NOMO-1 treated with dmso at 0.1 percent for 144 hours (cell line): ENCODE results near the gene GYPC.
"Not testable (repeated sequence)": the region's sequence is repeated elsewhere in the genome, so short reads cannot be mapped to it uniquely, and the experiment has no call there.

Experiments
- DNase-seq: peaks from one replicate; lab custom pipeline; 2025; ENCODE audit not compliant: unreplicated experiment; lab: John Stamatoyannopoulos, UW

GYPC gene

DNA sequence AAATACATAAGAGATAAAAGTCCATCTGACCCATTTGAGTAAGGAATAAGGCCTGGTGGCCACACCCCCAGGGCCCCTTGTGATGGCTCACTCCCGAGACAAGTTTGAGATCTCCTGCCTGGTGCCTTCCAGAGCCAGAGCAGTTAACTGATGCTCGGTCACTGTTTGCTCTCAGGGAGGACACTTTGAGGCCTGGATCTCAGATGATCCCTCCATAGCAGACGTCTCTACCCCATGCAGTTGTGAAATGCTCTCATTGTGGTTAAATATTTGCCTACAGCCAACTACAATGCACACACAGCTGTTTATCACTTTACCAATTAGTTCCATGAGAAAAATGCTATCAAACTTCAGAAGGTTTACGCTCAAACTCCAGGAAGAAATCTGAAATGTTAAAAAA lies 12.3 kb downstream of the GYPC start:
- DNase-seq: no peak

DNA sequence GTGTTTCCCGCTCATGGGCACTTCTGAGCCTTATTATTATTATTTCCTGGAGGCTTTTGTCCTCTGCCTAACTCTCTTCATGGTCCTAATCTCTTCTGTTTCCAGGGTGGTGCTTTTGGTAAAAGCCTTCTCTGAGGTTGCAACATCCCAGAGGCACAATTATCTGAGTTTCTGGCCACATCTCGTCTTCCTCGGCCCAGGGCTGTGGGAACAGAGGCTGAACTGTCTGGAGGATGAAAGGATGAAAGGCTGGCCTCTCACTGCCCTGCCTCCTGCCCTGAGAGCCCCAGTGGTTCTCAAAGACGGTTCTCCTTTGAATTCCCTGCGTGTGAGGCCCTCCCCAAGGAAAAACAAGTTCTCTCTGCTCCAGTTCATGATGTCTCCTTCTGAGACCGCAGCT lies 13.8 kb downstream of the GYPC start:
- DNase-seq: no peak

- no peak for DNase-seq
These were observed 15.5 kb downstream of the GYPC start for GRCh38 chr2:126671488-126671887.

DNA sequence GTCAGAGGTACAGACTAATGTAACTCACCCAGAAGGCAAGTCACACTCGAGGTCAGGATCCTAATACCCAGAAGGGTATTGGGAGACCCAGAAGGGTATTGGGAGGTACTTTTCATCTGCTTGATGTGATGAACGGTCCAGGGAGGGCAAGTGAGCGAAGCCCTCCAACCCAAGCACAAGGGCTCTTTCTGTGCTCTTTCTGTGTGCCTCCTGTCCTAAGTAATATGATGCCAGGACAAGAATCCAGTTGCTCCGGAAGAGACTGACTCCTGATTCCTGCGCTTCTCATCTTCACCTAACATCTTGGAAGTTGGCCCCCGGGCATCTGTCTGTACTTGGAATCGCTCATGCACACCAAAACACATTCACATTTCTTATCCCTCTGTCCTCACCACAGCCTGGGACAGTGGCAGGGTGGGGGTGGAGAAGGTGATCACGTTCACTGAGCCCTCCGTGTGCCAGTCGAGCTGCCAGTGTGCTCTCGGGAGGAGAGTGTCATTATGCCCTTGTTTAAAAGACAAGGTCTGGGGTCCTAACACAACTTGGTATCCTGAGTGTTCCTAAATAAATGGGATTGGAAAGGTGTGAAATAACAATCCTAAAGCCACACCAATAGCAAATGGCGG lies 17.1 kb downstream of the GYPC start:
- no peak for DNase-seq

GRCh38 chr2:126674075-126674744 lies 18.3 kb downstream of the GYPC start:
- DNase-seq: no peak

DNA sequence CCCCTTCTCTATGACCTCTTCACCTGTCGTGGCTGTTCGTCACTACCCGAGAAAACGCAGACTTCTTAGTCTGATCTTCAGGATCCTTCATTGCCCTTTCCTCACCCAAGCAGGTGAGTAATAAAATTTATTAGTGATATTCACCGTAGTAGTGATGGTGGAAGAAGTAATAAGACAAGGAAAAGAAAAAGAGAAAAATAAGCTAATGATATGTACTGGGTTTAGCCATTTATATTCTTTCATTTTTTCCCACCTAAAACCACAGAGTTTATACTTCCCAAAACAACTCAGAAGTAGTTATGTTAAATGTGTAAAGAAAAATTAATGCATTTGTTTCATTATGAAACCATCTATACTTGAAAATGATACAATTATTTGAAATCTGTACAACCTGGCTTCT lies 19.7 kb downstream of the GYPC start:
- no peak for DNase-seq

DNA sequence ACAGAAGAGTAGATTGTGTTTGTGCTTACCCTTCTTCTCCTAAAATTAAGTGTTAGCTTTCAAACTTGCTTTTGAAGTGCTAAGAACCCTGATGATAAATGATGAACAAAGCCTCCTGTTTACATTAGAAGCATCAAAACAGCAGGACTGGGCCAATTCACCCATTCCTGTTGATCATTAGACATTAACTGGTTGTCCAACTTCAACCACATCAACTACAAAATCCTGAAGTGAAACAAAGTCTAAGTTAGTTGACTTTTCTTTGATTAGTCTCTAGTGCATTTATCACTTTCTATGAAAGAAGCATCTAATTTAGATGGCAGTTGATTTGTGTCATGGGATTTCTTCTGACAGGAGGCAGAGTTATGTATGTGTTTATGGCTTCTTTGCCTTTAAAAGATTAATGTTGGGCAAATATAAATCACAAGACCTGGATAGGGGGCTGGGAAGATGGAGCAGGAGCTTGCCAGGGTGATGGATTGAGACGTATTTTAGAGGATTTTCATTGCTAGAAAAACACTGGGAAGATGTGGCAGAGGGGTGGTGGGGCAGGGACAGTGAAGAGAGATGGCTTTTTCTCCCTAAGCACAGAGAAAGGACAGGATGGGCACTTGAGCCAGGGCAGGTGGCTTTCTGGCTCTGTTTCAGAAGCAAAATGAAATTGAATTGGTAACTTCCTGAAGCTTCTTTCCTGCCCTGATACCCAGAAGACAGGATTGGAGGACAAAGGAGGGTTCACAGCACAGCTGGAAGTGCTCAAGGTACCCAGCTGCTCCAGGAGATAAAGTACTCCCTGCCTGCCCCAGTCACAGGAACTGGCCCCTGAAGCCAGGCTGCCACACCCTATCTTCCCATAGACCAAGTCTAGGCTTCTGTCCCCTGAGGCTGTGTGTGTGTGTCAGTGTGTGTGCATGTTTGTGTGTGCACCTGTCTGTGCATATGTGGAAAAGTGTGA lies 20.5 kb downstream of the GYPC start:
- no peak for DNase-seq

GRCh38 chr2:126677176-126677538 lies 21.2 kb downstream of the GYPC start:
- no peak for DNase-seq

DNA sequence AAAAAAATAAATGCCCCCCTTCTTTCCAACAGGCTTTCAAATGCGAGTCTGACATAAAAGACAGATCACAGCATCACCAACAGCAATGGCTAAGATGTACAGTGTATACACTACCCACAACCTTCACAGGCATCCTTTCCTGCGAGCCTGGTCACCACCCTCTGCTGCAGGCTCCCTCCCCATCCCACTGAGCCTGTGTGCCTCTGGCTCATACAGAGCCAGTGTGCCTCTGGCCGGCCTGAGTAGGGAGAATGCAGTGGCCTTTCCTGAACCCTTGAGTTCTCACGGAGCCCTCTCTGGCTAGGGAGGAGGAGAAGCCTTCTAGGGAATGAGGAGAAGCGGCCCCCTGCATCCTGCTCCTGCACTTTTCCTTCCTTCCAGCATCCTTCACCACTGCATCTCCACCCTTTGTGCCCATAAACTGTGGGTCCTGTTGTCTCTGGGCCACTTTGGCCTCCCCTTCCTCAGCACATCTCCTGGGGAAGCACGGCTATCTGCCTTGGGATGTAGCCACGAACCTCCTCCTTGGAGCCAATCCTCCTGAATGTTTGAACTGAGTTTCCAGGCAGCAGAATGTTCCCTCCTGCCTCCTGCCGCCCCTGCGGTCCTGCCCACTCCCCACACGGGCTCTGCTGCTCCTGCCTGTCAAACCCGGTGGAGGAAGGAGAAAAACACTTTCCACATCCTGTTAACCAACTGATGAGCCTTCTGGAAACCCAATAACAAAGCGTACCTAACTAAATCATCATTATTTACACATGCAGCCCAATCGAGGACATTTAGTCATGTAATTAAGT lies 22.5 kb downstream of the GYPC start:
- no peak for DNase-seq

- DNase-seq: no peak
These were observed 23.2 kb downstream of the GYPC start for GRCh38 chr2:126679094-126679713.

DNA sequence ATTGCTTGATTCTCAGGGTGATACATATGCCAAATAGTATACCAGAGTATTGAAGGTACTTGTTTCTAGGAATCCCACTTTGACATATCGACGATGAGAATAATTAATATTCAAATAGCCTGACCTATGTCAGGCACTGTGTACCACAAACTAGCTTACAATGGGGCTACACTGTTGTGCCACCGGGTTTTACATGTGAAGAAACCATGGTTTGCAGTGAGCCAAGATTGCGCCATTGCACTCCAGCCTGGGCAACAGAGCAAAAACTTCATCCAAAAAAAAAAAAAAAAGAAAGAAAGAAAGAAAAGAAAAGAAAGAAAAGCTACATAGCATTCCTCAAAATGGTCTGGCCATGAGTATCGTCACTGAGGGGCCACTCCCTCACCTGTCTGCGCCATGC lies 25.5 kb downstream of the GYPC start:
- no peak for DNase-seq

GRCh38 chr2:126685629-126686028 lies 29.7 kb downstream of the GYPC start:
- DNase-seq: no peak

DNA sequence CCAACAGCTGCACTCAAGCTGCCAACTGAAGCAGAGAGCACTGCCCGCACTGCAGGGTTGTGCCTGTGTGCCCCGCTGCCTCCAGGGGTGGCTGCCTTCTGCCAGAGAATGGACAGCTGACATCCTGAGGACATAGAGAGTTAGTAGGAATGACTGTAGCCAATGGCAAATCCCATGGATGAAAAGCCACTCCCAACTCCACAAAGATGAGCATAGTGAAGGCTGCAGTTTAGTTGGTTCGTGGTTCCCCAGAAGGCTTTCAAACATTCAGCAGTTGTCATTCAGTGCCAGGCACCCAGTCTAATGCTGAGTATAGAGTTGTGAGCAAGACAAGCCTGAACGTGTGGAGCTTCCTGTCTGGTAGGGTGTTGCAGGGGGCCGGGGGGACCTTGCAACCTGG lies 30.3 kb downstream of the GYPC start:
- DNase-seq: no peak

DNA sequence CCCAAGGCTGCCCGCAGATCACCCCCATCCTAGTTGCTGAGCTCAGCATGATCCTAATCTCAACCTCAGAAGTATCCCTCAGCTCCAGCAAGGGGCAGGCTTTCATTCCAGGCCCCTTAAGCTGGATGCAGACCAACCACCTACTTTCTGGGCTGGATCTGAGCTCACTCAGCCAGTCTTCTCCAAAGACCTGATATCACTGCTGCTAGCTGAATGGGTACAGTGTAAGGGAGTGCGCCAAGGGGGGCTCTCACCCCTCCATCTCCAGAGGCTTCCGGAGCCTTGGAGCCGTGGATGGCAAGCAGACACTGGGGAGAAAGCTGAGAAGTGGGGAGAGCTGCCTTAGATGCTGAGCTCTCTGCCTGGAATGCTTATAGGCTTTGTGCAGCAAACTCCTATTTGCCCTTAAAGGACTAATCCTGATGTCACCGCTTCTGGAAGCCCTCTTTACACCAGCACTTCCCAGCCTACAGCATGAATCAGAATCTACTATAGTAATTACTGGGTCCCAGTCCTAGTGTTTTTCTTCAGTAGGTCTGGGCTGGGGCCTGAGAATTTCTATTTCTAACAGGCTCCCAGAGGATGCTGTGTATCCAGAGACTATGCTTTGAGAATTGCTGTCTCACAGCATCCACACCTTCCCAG lies 31.0 kb downstream of the GYPC start:
- DNase-seq: no peak

- DNase-seq: no peak
These were observed 31.5 kb downstream of the GYPC start for GRCh38 chr2:126687503-126687902.

DNA sequence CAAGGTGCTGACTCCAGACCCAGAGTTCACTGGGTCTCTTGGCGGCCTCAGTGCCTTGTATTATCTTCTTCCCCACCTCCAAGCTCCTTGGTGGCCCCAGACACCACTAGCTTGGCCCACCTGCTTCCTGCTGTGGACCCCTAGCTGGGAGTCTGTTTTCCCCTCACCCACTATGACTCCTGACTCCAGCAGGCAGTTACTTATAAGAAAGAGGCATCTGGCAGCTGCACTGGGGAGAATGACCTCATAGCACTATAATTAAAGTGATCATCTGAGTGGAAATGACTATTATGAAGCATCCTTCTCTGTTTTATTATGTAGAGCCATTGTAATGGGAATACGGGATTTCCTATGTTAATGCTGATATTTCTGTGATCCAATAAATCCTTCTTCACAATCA lies 32.6 kb downstream of the GYPC start:
- DNase-seq: not testable (repeated sequence)

GRCh38 chr2:126692241-126692640 lies 36.3 kb downstream of the GYPC start:
- DNase-seq: not testable (repeated sequence)

DNA sequence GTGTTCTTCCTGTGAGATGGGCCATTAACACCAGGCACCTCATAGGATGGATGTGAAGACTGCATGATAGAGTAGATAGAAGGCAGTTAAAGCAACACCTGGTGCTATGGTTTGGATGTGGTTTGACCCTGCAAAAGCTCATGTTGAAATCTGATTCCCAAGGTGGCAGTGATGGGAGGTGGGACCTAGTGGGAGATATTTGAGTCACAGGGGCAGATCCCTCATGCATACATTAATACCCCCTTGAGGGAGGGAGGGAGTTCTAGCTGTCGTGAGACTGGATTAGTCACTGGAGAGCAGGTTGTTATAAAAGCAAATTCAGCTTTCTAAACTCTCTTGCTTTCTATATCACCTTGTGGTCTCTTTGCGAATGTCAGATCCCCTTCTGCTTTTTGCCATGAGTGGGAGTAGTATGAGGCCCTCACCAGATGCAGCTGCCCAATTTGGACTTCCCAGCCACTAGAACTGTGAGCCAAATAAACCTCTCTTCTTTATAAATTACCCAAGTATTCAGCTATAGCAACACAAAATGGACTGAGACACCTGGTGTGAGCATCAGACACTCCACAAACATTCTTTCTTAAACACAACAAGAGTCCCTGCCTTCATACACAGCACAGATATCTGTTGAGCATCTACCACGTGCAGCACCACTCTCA lies 37.1 kb downstream of the GYPC start:
- DNase-seq: not testable (repeated sequence)

- DNase-seq: no peak
These were observed 40.9 kb downstream of the GYPC start for GRCh38 chr2:126696644-126697520.
